HTERT RPE-1 (cell line): ENCODE data around the gene PLIN4.

ENCODE experiments used
- in situ Hi-C: fragments of 300-500 bp; cut with MboI; formaldehyde crosslinking; loops from 4 replicates; pipeline ENCODE4 v1.14.3; 2020; ENCODE audit warnings: low sequenced_read_pairs

PLIN4 gene

GRCh38 chr19:4493929-4494690, 24.2 kb downstream of the PLIN4 start:
- in situ Hi-C loops = no loop called here

- in situ Hi-C loops = no loop called here
These were observed 25.0 kb downstream of the PLIN4 start for GRCh38 chr19:4493104-4493928.

- in situ Hi-C loops = no loop called here
These were observed 25.8 kb downstream of the PLIN4 start for GRCh38 chr19:4492337-4493103.

- in situ Hi-C loops = no loop called here
These were observed 26.8 kb downstream of the PLIN4 start for GRCh38 chr19:4491446-4491845.

GRCh38 chr19:4488496-4488895, 29.8 kb downstream of the PLIN4 start:
- in situ Hi-C loops = no loop called here

- in situ Hi-C loops = no loop called here
These were observed 30.7 kb downstream of the PLIN4 start for GRCh38 chr19:4487572-4487971.

- in situ Hi-C loops = no loop called here
These were observed 34.9 kb downstream of the PLIN4 start for GRCh38 chr19:4483385-4483784.

- in situ Hi-C loops = no loop called here
These were observed 35.4 kb downstream of the PLIN4 start for GRCh38 chr19:4482721-4483364.

- in situ Hi-C loops = no loop called here
These were observed 41.1 kb downstream of the PLIN4 start for GRCh38 chr19:4477034-4477801.

GRCh38 chr19:4474514-4475022, 43.7 kb downstream of the PLIN4 start:
- in situ Hi-C loops = no loop called here

GRCh38 chr19:4473763-4474513, 44.3 kb downstream of the PLIN4 start:
- in situ Hi-C loops = no loop called here

GRCh38 chr19:4473011-4473762, 45.1 kb downstream of the PLIN4 start:
- in situ Hi-C loops = no loop called here

- in situ Hi-C loops = no loop called here
These were observed 45.9 kb downstream of the PLIN4 start, which contains the start of gene HDGFL2 for GRCh38 chr19:4472174-4472974. TSS of gene HDGFL2 (plus strand) at chr19:4472297. CDS start at chr19:4472351, 54 bp downstream.

- in situ Hi-C loops = no loop called here
These were observed 46.7 kb downstream of the PLIN4 start for GRCh38 chr19:4471403-4472173.

- in situ Hi-C loops = no loop called here
These were observed 50.5 kb downstream of the PLIN4 start for GRCh38 chr19:4467835-4468234.

GRCh38 chr19:4464815-4465581, 53.3 kb downstream of the PLIN4 start:
- in situ Hi-C loops = no loop called here
